Uterus (tissue), 2 donors: ENCODE data around the gene TDRD9.

ENCODE experiments used
- POLR2A ChIP-seq, 2 donors: fragments of 450-650 bp; IDR thresholded peaks; one replicate each; pipeline ENCODE4 v1.6.1; 2016; ENCODE audit warnings: antibody characterized with exemption in 2 of 2, mild to moderate bottlenecking in 1 of 2, moderate library complexity in 1 of 2
- TF ChIP-seq, protein P1 (sequence below), 4 experiments: fragments of 200-600 bp in 2 of 4; fragments of 450-650 bp in 2 of 4; sonication (generic) in 2 of 4; IDR thresholded peaks; one replicate each; pipeline ENCODE4 v1.5.1; 2016 to 2019; ENCODE audit warnings: antibody characterized with exemption in 4 of 4, mild to moderate bottlenecking in 2 of 4, moderate library complexity in 1 of 4

GRCh38 chr14:103998027-103998426 is 69.8 kb downstream of the TDRD9 start:
- TF ChIP-seq POLR2A (IDR thresholded peaks at IDR 0.05), result no peak
- TF ChIP-seq, protein P1, sequence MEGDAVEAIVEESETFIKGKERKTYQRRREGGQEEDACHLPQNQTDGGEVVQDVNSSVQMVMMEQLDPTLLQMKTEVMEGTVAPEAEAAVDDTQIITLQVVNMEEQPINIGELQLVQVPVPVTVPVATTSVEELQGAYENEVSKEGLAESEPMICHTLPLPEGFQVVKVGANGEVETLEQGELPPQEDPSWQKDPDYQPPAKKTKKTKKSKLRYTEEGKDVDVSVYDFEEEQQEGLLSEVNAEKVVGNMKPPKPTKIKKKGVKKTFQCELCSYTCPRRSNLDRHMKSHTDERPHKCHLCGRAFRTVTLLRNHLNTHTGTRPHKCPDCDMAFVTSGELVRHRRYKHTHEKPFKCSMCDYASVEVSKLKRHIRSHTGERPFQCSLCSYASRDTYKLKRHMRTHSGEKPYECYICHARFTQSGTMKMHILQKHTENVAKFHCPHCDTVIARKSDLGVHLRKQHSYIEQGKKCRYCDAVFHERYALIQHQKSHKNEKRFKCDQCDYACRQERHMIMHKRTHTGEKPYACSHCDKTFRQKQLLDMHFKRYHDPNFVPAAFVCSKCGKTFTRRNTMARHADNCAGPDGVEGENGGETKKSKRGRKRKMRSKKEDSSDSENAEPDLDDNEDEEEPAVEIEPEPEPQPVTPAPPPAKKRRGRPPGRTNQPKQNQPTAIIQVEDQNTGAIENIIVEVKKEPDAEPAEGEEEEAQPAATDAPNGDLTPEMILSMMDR (IDR thresholded peaks at IDR 0.05), result no peak
